Astrocyte (in vitro differentiated cells and primary cell): Measurements from ENCODE around the gene CMTM8. TPM values are rescaled to one million over a fixed set of nuclear protein-coding genes. Genes with fewer than 3 reads are reported as not detected.

Source experiments
- DNase-seq: peaks from one replicate; pipeline ENCODE4 v3.0.0-alpha.2; 2010; ENCODE audit warnings: low read depth
- FAIRE-seq: peaks from 2 replicates; lab custom pipeline; 2011; peaks lifted over from hg19 to GRCh38; lab: Jason Lieb, UNC
- H2AFZ ChIP-seq: 2 replicates; pipeline ENCODE4 v1.6.0; 2012; ENCODE audit warnings: low read depth, low read length, inconsistent platforms
- H3K27ac ChIP-seq: 2 replicates; pipeline ENCODE4 v1.5.1; 2011; ENCODE audit warnings: low read depth, low read length, inconsistent platforms
- H3K27me3 ChIP-seq: 2 replicates; pipeline ENCODE4 v1.6.0; 2011; ENCODE audit warnings: low read length, inconsistent platforms; ENCODE audit not compliant: insufficient read depth
- H3K36me3 ChIP-seq: 2 replicates; pipeline ENCODE4 v1.5.1; 2011; ENCODE audit warnings: low read length, inconsistent platforms; ENCODE audit not compliant: insufficient read depth
- H3K4me1 ChIP-seq: 2 replicates; pipeline ENCODE4 v1.5.1; 2011; ENCODE audit warnings: low read length, inconsistent platforms; ENCODE audit not compliant: insufficient read depth
- H3K4me2 ChIP-seq: 2 replicates; pipeline ENCODE4 v1.6.0; 2012; ENCODE audit warnings: low read length, inconsistent platforms
- H3K4me3 ChIP-seq: 2 replicates; pipeline ENCODE4 v1.5.1; 2011; ENCODE audit warnings: low read depth, mild to moderate bottlenecking, low read length, inconsistent platforms; ENCODE audit not compliant: insufficient read depth
- H3K79me2 ChIP-seq: 2 replicates; pipeline ENCODE4 v1.6.0; 2012; ENCODE audit warnings: mild to moderate bottlenecking, low read length, inconsistent platforms; ENCODE audit not compliant: insufficient read depth
- H3K9ac ChIP-seq: 2 replicates; pipeline ENCODE4 v1.6.0; 2012; ENCODE audit warnings: mild to moderate bottlenecking, low read length, inconsistent platforms
- H3K9me3 ChIP-seq: 2 replicates; pipeline ENCODE4 v1.5.1; 2012; ENCODE audit warnings: low read depth, mild to moderate bottlenecking, low read length, inconsistent platforms; ENCODE audit not compliant: insufficient read depth
- H4K20me1 ChIP-seq: 2 replicates; pipeline ENCODE4 v1.6.0; 2012; ENCODE audit warnings: low read length, inconsistent platforms; ENCODE audit not compliant: insufficient read depth
- H3K27ac Mint-ChIP-seq: one replicate; pipeline ENCODE4 v1.8.0; 2021; ENCODE audit warnings: mild to moderate bottlenecking, mixed read lengths; ENCODE audit not compliant: unreplicated experiment
- H3K27me3 Mint-ChIP-seq: one replicate; pipeline ENCODE4 v1.8.0; 2021; ENCODE audit warnings: low read depth, mixed read lengths; ENCODE audit not compliant: unreplicated experiment
- H3K36me3 Mint-ChIP-seq: one replicate; pipeline ENCODE4 v1.8.0; 2021; ENCODE audit warnings: low read depth, mixed read lengths; ENCODE audit not compliant: unreplicated experiment
- H3K4me1 Mint-ChIP-seq: one replicate; pipeline ENCODE4 v1.8.0; 2021; ENCODE audit warnings: low read depth, mixed read lengths; ENCODE audit not compliant: unreplicated experiment
- H3K4me3 Mint-ChIP-seq: one replicate; pipeline ENCODE4 v1.8.0; 2021; ENCODE audit warnings: mild to moderate bottlenecking, moderate library complexity, mixed read lengths; ENCODE audit not compliant: unreplicated experiment
- H3K9me3 Mint-ChIP-seq: one replicate; pipeline ENCODE4 v1.8.0; 2021; ENCODE audit warnings: mild to moderate bottlenecking, mixed read lengths; ENCODE audit not compliant: unreplicated experiment
- EZH2 ChIP-seq: IDR thresholded peaks from 2 replicates; pipeline ENCODE4 v1.6.1; 2012; ENCODE audit warnings: mild to moderate bottlenecking, low read length, inconsistent platforms; ENCODE audit not compliant: insufficient read depth
- total RNA-seq: library from RNA; stranded (reverse); gene quantifications from 2 replicates; pipeline ENCODE4 v1.2.1, GENCODE V29; 2021
- TF ChIP-seq, protein P1 (sequence below): IDR thresholded peaks from 2 replicates; pipeline ENCODE4 v1.5.1; 2011; ENCODE audit warnings: low read depth, mild to moderate bottlenecking, inconsistent platforms, low read length, moderate library complexity; ENCODE audit not compliant: insufficient read depth

The CMTM8 gene
- total RNA-seq, 1 donor from 2014 or later: 1.6 TPM

DNA sequence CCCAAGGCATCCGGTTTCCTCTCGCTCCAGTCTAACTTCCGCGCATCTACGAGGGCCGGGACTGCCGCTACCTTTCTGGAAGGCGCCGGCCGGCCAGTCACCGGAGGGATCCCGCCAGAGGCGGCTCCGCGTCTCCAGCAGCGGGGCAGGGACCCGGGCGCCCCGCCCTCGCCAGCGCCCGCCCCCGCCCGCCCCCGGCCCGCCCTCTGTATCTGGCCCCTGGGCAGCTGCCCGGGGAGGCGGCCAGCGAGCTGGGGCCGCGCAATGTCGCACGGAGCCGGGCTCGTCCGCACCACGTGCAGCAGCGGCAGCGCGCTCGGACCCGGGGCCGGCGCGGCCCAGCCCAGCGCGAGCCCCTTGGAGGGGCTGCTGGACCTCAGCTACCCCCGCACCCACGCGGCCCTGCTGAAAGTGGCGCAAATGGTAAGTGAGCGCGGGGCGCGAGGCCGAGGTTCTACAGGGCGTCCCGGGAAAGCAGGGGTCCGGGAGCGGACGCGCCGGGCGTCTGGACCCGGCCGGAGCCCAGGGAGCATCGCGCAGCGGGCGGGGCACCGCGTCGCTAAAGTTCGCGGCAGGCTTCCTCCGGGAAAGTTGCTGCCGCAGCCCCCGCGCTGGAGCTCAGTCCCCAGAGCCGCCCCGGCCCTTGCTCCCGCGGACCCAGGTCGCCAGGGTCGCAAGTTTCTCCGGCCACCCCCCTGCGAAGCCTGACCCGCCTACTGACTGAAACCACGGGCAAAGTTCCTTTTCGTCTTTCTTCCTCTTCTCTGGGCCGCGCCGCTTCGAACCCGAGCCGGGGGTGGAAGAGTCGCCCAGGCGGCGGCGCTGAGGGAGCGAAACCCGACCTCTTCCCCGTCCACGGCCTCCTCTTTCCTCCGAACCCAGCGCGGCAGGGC, 153.4 kb downstream of the CMTM8 start, which contains the start of gene CMTM7:
TSS of gene CMTM7 (plus strand) at position 211 of the 893 bp plus-strand sequence. CDS start at position 265, 54 bp downstream.
- H3K9me3 ChIP-seq: no peaks in the 10 kb centered on the region
- no peaks in the 10 kb centered on the region for H3K27me3 ChIP-seq
- Mint-ChIP-seq H3K4me1 (peaks cover 7% of the 10 kb centered on the region), H3K36me3 (no peaks in the 10 kb centered on the region), H3K27me3 (no peaks in the 10 kb centered on the region), H3K9me3 (no peaks in the 10 kb centered on the region), H3K27ac (peak within 1 kb of the TSS; percentile 89), H3K4me3 (peak within 1 kb of the TSS; percentile 96)
- DNase-seq (peak; percentile 36), FAIRE-seq (no peak)
- H3K9ac ChIP-seq: peak within 1 kb of the TSS; percentile 87
- H3K4me3 ChIP-seq: peak within 1 kb of the TSS; percentile 80
- H3K27ac ChIP-seq: peak within 1 kb of the TSS; percentile 48
- TF ChIP-seq EZH2: no peak
- TF ChIP-seq, protein P1, sequence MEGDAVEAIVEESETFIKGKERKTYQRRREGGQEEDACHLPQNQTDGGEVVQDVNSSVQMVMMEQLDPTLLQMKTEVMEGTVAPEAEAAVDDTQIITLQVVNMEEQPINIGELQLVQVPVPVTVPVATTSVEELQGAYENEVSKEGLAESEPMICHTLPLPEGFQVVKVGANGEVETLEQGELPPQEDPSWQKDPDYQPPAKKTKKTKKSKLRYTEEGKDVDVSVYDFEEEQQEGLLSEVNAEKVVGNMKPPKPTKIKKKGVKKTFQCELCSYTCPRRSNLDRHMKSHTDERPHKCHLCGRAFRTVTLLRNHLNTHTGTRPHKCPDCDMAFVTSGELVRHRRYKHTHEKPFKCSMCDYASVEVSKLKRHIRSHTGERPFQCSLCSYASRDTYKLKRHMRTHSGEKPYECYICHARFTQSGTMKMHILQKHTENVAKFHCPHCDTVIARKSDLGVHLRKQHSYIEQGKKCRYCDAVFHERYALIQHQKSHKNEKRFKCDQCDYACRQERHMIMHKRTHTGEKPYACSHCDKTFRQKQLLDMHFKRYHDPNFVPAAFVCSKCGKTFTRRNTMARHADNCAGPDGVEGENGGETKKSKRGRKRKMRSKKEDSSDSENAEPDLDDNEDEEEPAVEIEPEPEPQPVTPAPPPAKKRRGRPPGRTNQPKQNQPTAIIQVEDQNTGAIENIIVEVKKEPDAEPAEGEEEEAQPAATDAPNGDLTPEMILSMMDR: no peak
- peak within 1 kb of the TSS; percentile 97 for H2AFZ ChIP-seq
- peaks cover 41% of the 10 kb centered on the region for H3K79me2 ChIP-seq
- H4K20me1 ChIP-seq: peaks cover 22% of the 10 kb centered on the region
- H3K4me1 ChIP-seq: peaks cover 4% of the 10 kb centered on the region
- peak within 1 kb of the TSS; percentile 96 for H3K4me2 ChIP-seq
- H3K36me3 ChIP-seq: no peaks in the 10 kb centered on the region

DNA sequence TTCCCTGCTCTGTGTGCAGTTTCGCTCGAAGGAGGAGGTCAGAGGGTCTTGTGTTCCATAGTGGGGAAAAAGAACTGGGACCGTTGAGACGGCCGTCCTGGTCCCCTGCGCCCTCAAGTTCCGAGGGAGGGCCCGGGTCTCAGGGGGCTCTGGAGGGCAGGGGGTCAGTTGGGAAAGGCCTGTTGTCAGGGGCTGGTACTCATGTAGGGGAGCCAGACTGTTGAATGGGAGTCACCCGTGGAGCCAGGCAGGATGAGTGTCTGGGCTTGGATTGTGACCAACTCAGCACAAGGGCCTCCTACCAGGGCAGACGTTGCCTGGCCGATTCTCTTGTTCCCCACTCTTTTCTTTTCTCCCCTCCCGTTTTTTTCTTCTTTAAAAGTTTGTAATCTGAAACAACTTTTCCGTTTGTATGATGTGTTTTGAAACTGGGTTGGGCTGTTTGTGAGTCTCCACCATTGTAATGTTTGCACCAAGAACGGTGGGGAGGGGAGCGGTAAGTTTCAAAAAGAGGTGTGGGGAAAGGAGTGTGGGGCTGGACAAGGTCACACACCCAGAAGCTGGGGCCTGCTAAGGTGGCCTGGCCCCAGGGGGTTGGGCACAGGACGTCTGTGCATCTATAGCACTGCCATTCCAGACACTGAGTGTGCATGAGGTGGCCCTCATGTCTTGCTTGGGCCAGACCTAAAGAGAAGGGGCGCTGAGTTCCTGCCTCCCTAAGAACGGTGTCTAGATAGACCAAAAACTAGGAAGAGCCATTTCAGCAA, 154.2 kb downstream of the CMTM8 start:
- peak overlapping the region; percentile 96 for H3K4me3 Mint-ChIP-seq
- peak overlapping the region; percentile 48 for H3K27ac ChIP-seq
- no peaks in the 10 kb centered on the region for H3K27me3 ChIP-seq
- peaks cover 4% of the 10 kb centered on the region for H3K4me1 ChIP-seq
- no peaks in the 10 kb centered on the region for H3K9me3 Mint-ChIP-seq
- H3K9me3 ChIP-seq: no peaks in the 10 kb centered on the region
- H3K27me3 Mint-ChIP-seq: no peaks in the 10 kb centered on the region
- H2AFZ ChIP-seq: peak overlapping the region; percentile 97
- DNase-seq (peak; percentile 57), FAIRE-seq (no peak)
- peak overlapping the region; percentile 87 for H3K9ac ChIP-seq
- peak overlapping the region; percentile 96 for H3K4me2 ChIP-seq
- H4K20me1 ChIP-seq: peaks cover 22% of the 10 kb centered on the region
- H3K79me2 ChIP-seq: peaks cover 44% of the 10 kb centered on the region
- H3K4me1 Mint-ChIP-seq: peaks cover 7% of the 10 kb centered on the region
- H3K27ac Mint-ChIP-seq: peak overlapping the region; percentile 89
- no peaks in the 10 kb centered on the region for H3K36me3 Mint-ChIP-seq
- peak overlapping the region; percentile 80 for H3K4me3 ChIP-seq
- TF ChIP-seq EZH2: no peak
- TF ChIP-seq, protein P1: no peak
- H3K36me3 ChIP-seq: no peaks in the 10 kb centered on the region
